Skeletal muscle satellite cell (primary cell): ENCODE results near the gene TUBGCP2. TPM values are rescaled to one million over a fixed set of nuclear protein-coding genes. Genes with fewer than 3 reads are reported as not detected.
"Not testable (repeated sequence)": the region's sequence is repeated elsewhere in the genome, so short reads cannot be mapped to it uniquely, and the experiment has no call there.

Experiments used
- H3K27me3 ChIP-seq: 2 replicates; pipeline ENCODE4 v1.7.0; 2013; ENCODE audit warnings: low read length; ENCODE audit not compliant: control insufficient read depth, insufficient read depth
- H3K36me3 ChIP-seq: 2 replicates; pipeline ENCODE4 v1.7.0; 2013; ENCODE audit warnings: mild to moderate bottlenecking, control low read depth, low read length; ENCODE audit not compliant: insufficient read depth
- H3K4me1 ChIP-seq: 2 replicates; pipeline ENCODE4 v1.7.0; 2013; ENCODE audit warnings: low read length; ENCODE audit not compliant: control insufficient read depth, insufficient read depth
- H3K4me2 ChIP-seq: 2 replicates; pipeline ENCODE4 v1.7.0; 2013; ENCODE audit warnings: mild to moderate bottlenecking, low read length
- H3K4me3 ChIP-seq: 2 replicates; pipeline ENCODE4 v1.7.0; 2013; ENCODE audit warnings: low read length
- H3K9ac ChIP-seq: 2 replicates; pipeline ENCODE4 v1.7.0; 2013; ENCODE audit warnings: mild to moderate bottlenecking, low read depth, low read length, moderate library complexity
- H3K9me3 ChIP-seq: replicated peaks from 2 replicates; pipeline ENCODE4 v1.7.0; 2013; ENCODE audit warnings: mild to moderate bottlenecking, control low read depth, low read length
- small RNA-seq: library from RNA; depleted of rRNA; stranded (forward); fragments of <200 nt; gene quantifications from one replicate; pipeline ENCODE3, GENCODE V24; 2012

TUBGCP2 gene

GRCh38 chr10:133234796-133235195, 73.9 kb downstream of the TUBGCP2 start:
- not testable (repeated sequence) for H3K4me1 ChIP-seq, H3K9ac ChIP-seq, H3K9me3 ChIP-seq, H3K4me2 ChIP-seq, H3K4me3 ChIP-seq, H3K36me3 ChIP-seq
- peaks cover 74% of the 10 kb centered on the region for H3K27me3 ChIP-seq

DNA sequence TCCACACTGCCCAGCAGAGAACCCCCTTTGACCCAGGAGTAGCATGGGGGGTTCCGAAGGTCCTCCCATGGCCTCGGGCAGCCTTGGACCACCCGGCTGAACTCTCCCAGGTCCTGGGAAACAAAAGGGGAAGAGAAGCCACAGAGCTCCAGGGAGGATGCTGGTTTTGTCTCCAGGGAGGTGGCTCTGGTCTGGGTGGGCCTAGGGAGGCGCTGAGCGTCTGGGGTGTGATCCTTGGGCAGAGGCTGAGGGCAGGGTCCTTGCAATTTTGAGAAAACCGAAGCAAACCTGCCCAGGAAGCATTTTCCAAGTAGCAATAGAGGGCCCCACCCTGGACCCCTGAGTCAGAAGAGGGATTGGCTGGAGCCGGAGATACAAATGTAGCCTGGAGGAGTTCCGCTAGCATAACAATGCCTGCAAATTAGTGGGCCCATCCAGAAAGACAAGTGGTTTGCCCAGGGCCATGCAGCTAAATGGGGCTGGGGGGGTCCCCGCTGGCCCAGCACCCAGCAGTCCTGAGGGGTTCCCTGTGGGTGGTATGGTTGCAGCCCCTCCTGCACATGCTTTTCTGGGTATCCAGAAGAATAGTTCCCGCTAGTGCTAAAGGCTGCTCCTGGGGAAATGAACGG, 76.6 kb downstream of the TUBGCP2 start:
- no peaks in the 10 kb centered on the region for H3K4me1 ChIP-seq
- H3K9me3 ChIP-seq, result no peaks in the 10 kb centered on the region
- no peaks in the 10 kb centered on the region for H3K36me3 ChIP-seq
- no peak overlapping the region for H3K9ac ChIP-seq
- no peak overlapping the region for H3K4me2 ChIP-seq
- H3K27me3 ChIP-seq, result peaks cover 67% of the 10 kb centered on the region
- H3K4me3 ChIP-seq, result no peak overlapping the region

GRCh38 chr10:133231244-133231945, 77.3 kb downstream of the TUBGCP2 start:
- H3K27me3 ChIP-seq, result peaks cover 67% of the 10 kb centered on the region

DNA sequence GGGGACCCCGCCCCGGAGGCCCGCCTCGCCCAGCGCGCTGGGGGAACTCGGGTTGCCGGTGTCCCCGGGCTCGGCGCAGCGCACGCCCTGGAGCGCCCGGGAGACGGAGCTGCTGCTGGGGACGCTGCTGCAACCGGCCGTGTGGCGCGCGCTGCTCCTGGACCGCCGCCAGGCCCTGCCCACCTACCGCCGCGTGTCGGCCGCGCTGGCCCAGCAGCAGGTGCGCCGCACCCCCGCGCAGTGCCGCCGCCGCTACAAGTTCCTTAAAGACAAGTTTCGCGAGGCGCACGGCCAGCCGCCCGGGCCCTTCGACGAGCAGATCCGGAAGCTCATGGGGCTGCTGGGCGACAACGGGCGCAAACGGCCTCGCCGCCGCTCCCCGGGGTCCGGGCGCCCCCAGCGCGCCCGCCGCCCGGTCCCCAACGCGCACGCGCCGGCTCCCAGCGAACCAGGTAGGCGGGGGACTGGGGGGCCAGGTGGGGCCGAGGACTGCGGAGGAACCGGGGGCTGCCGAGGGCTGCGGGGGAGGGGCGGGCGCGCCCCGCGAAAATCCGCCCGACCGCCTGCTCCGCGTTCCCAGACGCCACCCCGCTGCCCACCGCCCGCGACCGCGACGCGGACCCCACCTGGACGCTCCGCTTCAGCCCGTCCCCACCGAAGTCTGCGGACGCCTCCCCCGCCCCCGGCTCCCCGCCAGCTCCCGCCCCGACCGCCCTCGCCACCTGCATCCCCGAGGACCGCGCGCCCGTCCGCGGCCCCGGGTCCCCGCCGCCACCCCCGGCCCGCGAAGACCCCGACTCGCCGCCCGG, 78.1 kb downstream of the TUBGCP2 start:
- Histone ChIP-seq H3K9me3 (no peaks in the 10 kb centered on the region), H3K36me3 (no peaks in the 10 kb centered on the region), H3K4me1 (no peaks in the 10 kb centered on the region), H3K4me2 (no peak overlapping the region), H3K27me3 (peaks cover 69% of the 10 kb centered on the region), H3K9ac (no peak overlapping the region), H3K4me3 (no peak overlapping the region)

More at GRCh38 chr10:133231244-133231945, 77.3 kb downstream of the TUBGCP2 start:
- Histone ChIP-seq H3K4me3 (no peak overlapping the region), H3K4me2 (no peak overlapping the region), H3K9ac (no peak overlapping the region), H3K4me1 (no peaks in the 10 kb centered on the region), H3K9me3 (no peaks in the 10 kb centered on the region), H3K36me3 (no peaks in the 10 kb centered on the region)

DNA sequence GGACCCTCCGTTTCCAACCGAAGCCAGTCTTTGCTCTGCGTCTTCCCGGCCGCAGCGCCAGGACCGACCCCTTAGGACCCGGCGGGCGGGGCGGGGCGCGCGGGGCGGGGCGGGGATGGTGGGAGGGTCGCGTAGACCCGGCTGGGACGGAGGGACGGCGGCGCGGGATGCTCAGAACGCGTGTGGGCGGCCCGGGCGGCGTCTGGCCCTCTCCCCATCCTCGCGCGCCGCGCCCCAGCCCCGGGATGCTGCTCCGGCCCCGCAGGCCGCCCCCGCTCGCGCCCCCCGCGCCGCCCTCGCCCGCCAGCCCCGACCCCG, 78.7 kb downstream of the TUBGCP2 start, which contains the start of gene UTF1:
UTF1 (plus strand) TSS at position 174 of the 318 bp plus-strand sequence; CDS start at position 246, 72 bp downstream.
- no peaks in the 10 kb centered on the region for H3K4me1 ChIP-seq
- H3K4me2 ChIP-seq, result no peak within 1 kb of the TSS
- no peak within 1 kb of the TSS for H3K9ac ChIP-seq
- H3K9me3 ChIP-seq, result no peaks in the 10 kb centered on the region
- no peak within 1 kb of the TSS for H3K4me3 ChIP-seq
- peaks cover 67% of the 10 kb centered on the region for H3K27me3 ChIP-seq
- H3K36me3 ChIP-seq, result no peaks in the 10 kb centered on the region

DNA sequence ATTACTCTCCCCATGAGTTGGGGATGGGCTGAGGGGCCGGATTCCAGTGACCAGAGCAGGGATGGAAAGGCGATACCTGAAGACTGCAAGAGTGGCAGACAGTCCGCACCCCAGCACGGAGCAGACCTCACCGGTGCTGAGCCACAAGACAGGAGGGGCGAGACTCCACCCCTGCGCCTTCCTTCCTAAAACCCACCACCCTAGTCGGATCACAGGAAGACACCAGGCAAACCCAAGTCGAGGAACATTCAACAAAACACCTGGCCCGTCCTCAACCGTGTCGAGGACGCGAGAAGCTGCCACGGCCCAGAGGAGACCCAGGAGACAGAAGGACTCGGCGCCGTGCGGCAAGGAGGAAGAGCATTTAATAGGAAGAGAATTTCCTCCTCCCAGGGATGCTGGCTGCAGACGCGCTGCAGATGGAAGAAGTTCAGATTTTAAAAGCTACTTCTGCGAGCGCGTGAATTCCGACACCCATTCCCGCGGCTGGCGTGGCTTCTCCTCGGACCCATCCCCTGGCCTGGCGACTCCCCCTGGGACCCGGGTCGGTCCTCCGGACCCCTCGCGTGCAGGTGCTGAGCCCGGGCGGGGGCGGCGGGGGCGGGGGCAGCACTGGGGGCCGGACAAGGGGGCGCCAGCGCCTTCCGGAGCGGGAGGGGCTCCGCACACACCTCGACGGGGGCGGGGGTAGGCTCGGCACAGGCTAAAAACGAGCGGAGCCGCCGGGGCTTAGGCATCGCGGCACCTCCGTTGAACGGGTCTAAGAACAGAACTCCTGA, 79.2 kb downstream of the TUBGCP2 start:
- Histone ChIP-seq H3K4me1 (no peaks in the 10 kb centered on the region), H3K4me3 (no peak overlapping the region), H3K36me3 (no peaks in the 10 kb centered on the region), H3K27me3 (peaks cover 72% of the 10 kb centered on the region), H3K9me3 (no peaks in the 10 kb centered on the region), H3K4me2 (no peak overlapping the region), H3K9ac (no peak overlapping the region)

Small RNA genes lying within 50 kb of the gene (small RNA-seq; reads per million reads assigned to genes)
- not detected for gene BANF1P2
